Fibroblast of villous mesenchyme (primary cell): Measurements from ENCODE around the gene HMMR. TPM values are rescaled to one million over a fixed set of nuclear protein-coding genes. Genes with fewer than 3 reads are reported as not detected.

ENCODE experiments used
- DNase-seq: peaks from one replicate; pipeline ENCODE4 v3.0.0-alpha.2; 2010; ENCODE audit warnings: low read depth
- H3K4me3 ChIP-seq: 2 replicates; pipeline ENCODE4 v1.5.1; 2011; ENCODE audit warnings: low read depth, mild to moderate bottlenecking, low read length
- total RNA-seq: library from RNA; depleted of rRNA; stranded (reverse); fragments of >200 nt; gene quantifications from 2 replicates; pipeline ENCODE4 v1.2.3, GENCODE V29; 2012
- TF ChIP-seq, protein P1 (sequence below): IDR thresholded peaks from 2 replicates; pipeline ENCODE4 v1.5.1; 2012; ENCODE audit warnings: low read depth, mild to moderate bottlenecking, low read length; ENCODE audit not compliant: insufficient read depth

HMMR gene
- total RNA-seq, 1 donor: 32.8 TPM

DNA sequence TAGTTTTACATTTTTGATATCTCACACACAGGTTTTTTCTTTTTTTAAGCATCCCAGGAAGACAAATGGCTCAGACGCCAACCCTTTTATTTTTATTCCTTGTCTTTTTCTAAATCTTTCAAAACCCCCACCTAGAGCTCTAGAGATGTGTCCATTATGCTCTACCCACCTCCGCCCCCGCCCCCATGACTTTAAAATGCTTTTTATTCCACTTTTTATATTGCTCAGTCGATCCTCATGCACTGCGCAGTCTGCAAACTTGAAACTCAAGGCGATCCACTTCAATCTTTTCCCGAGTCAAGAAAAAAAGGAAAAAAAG, 44.6 kb downstream of the HMMR start:
- peak overlapping the region; percentile 96 for H3K4me3 ChIP-seq
- TF ChIP-seq, protein P1, sequence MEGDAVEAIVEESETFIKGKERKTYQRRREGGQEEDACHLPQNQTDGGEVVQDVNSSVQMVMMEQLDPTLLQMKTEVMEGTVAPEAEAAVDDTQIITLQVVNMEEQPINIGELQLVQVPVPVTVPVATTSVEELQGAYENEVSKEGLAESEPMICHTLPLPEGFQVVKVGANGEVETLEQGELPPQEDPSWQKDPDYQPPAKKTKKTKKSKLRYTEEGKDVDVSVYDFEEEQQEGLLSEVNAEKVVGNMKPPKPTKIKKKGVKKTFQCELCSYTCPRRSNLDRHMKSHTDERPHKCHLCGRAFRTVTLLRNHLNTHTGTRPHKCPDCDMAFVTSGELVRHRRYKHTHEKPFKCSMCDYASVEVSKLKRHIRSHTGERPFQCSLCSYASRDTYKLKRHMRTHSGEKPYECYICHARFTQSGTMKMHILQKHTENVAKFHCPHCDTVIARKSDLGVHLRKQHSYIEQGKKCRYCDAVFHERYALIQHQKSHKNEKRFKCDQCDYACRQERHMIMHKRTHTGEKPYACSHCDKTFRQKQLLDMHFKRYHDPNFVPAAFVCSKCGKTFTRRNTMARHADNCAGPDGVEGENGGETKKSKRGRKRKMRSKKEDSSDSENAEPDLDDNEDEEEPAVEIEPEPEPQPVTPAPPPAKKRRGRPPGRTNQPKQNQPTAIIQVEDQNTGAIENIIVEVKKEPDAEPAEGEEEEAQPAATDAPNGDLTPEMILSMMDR: no peak
- DNase-seq: no peak

DNA sequence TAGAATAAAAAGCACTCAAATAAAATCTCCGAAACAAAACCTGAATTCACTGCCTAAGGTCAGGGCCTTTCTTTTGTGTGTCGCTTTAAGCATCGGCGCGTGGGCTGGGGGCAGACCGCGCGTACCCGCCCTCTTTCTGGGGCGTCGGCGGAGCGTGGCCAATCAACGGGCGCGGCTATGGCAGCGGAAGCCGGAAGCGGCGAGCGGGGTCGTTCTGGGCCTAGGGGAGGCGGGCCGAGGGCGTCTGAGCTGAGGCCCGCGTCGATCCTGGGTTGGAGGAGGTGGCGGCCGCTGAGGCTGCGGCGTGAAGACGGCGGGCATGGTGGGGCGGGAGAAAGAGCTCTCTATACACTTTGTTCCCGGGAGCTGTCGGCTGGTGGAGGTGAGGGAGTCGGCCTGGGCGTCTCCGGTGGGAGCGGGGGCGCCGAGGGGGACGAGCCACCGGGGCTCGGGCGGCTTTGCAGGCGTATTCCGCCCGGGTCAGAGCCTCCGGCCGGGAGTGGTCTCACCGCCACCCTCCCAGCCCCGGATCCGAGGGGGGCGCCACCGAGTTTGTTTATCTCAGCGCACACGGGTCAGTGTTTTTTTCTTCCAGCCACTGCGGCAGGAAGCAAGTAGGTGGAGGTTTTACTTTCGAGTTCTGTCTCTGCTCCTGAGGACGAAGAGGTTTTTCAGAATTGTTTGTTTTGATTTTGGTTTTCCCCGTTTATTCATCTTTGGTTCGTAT, 45.1 kb downstream of the HMMR start, which contains the start of gene MAT2B:
TSS of gene MAT2B (plus strand) at position 252 of the 727 bp plus-strand sequence. CDS start at position 320, 68 bp downstream.
- TF ChIP-seq, protein P1: peak; percentile 33
- peak within 1 kb of the TSS; percentile 96 for H3K4me3 ChIP-seq
- DNase-seq: peak; percentile 96

DNA sequence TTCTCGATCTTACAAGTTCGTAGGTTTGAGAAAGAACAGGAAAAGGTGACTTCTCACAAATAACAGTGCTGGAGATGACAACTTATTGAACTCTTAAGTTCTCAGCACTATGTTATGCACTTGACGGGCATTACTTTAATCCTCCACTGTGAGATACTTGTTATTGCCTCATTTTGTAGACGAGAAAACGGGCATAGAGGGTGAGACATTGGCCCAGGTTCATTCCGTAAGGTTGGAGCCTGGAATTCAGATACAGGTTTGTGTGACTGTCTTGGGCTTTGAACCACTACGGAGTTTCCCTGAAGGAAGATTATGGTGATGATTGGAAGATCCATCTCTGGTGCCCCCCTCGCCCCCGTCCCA, 45.6 kb downstream of the HMMR start:
- peak overlapping the region; percentile 96 for H3K4me3 ChIP-seq
- TF ChIP-seq, protein P1: no peak
- no peak for DNase-seq

- peak overlapping the region; percentile 96 for H3K4me3 ChIP-seq
- TF ChIP-seq, protein P1: no peak
- DNase-seq: peak; percentile 56
Measured at GRCh38 chr5:163506726-163507125, 46.3 kb downstream of the HMMR start.

- H3K4me3 ChIP-seq: peak overlapping the region; percentile 96
- TF ChIP-seq, protein P1: no peak
Measured at GRCh38 chr5:163508753-163509152, 48.3 kb downstream of the HMMR start.

DNA sequence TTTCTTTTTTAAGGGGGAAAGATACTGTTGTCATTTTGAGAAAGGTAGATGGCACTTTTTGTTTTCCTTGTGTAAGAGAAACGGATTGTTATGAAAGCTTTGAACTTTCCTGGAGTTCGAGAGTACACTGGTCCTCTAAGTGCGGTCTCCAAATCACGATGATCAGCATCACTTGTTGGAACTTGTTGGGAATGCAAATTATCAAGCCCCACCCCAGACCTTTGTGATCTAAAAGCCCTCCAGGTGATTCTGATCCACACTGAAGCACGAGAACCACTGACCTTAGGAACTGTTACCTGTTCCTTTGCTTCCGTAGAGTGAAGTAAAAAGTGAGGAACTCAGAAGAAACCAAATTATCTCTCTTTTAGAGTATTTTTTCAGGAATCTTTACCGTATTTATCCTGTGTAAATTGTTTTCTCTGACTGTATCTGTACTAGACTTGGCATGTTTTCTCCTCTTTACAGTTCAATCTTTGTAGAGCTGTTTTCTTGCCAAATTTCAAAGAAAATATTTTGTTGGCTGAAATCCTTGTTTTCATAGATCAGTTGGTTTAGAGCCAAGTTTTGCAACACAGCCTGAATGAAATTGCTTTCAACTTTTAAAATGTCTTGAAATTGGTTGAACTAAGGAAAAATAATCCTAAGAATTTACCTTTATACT, 49.0 kb downstream of the HMMR start:
- peak overlapping the region; percentile 96 for H3K4me3 ChIP-seq
- DNase-seq: peak; percentile 81
- TF ChIP-seq, protein P1: no peak

More at GRCh38 chr5:163508753-163509152, 48.3 kb downstream of the HMMR start:
- DNase-seq: no peak

- DNase-seq: no peak
- no peak overlapping the region for H3K4me3 ChIP-seq
- TF ChIP-seq, protein P1: no peak
Measured at GRCh38 chr5:163512526-163512925, 52.1 kb downstream of the HMMR start.
